GM12878 (cell line): ENCODE measurements around the gene FOXB1. TPM values are rescaled to one million over a fixed set of nuclear protein-coding genes. Genes with fewer than 3 reads are reported as not detected.

Experiments
- ATAC-seq: fragments of 200-7000 bp; cut with Tn5 transposase; 3 replicates; pipeline ENCODE4 v1.9.1; 2020; ENCODE audit warnings: mild to moderate bottlenecking, moderate library complexity
- BruUV-seq: library from RNA; stranded (reverse); fragments of 400-500 nt; replicated peaks from 2 replicates; lab custom pipeline; 2021; lab: Mats Ljungman, UMichigan
- CTCF ChIA-PET: fragments of 300-600 bp; sonication (Branson Sonifier 250); formaldehyde crosslinking; extraction: SDS; loops from one replicate; lab custom pipeline; 2021; ENCODE audit warnings: inconsistent platforms; lab: Yijun Ruan, JAX
- POLR2A ChIA-PET: fragments of 350-600 bp; formaldehyde crosslinking; extraction: SDS; loops from one replicate; lab custom pipeline; 2021; ENCODE audit warnings: inconsistent platforms; lab: Charles Lee
- RAD21 ChIA-PET: fragments of 300-600 bp; sonication (Branson Sonifier 250); formaldehyde crosslinking; loops from one replicate; lab custom pipeline; 2023; ENCODE audit warnings: antibody characterized with exemption; ENCODE audit not compliant: unreplicated experiment; lab: Charles Lee
- SMC1A ChIA-PET: fragments of 300-600 bp; sonication (Branson Sonifier 250); formaldehyde crosslinking; loops from one replicate; lab custom pipeline; 2023; ENCODE audit not compliant: unreplicated experiment, uncharacterized antibody; lab: Charles Lee
- DNase-seq: peaks from one replicate; pipeline ENCODE4 v3.0.0-alpha.2; 2011; ENCODE audit warnings: low read depth, low spot score
- FAIRE-seq: peaks from 3 replicates; lab custom pipeline; 2011; peaks lifted over from hg19 to GRCh38; lab: Jason Lieb, UNC
- H2AFZ ChIP-seq: 2 replicates; pipeline ENCODE4 v1.6.0; 2011; ENCODE audit warnings: low read depth, low read length, control low read depth; ENCODE audit not compliant: control insufficient read depth
- H3K27ac ChIP-seq: 2 replicates; pipeline ENCODE4 v1.5.1; 2011; ENCODE audit warnings: control low read depth; ENCODE audit not compliant: control insufficient read depth, insufficient read depth
- H3K27me3 ChIP-seq, 2 experiments: replicated peaks in 1 of 2; 2 replicates each; pipeline versions ENCODE4 v1.6.0 to v1.6.1; 2011; ENCODE audit warnings: low read length in 1 of 2; ENCODE audit not compliant: control insufficient read depth in 2 of 2, insufficient read depth in 2 of 2
- H3K36me3 ChIP-seq, 2 experiments: 2 replicates each; pipeline ENCODE4 v1.5.1; 2011; ENCODE audit warnings: low read length in 1 of 2; ENCODE audit not compliant: control insufficient read depth in 2 of 2, insufficient read depth in 2 of 2
- H3K4me1 ChIP-seq: 2 replicates; pipeline ENCODE4 v1.6.1; 2011; ENCODE audit warnings: mild to moderate bottlenecking, low read length, moderate library complexity, mixed read lengths; ENCODE audit not compliant: control insufficient read depth, insufficient read depth
- H3K4me2 ChIP-seq: 2 replicates; pipeline ENCODE4 v1.6.0; 2011; ENCODE audit warnings: control low read depth; ENCODE audit not compliant: control insufficient read depth, insufficient read depth
- H3K4me3 ChIP-seq: fragments of 200-600 bp; sonication (generic); 2 replicates; pipeline ENCODE4 v1.5.1; 2016
- H3K79me2 ChIP-seq: 2 replicates; pipeline ENCODE4 v1.6.0; 2011; ENCODE audit warnings: low read length; ENCODE audit not compliant: control insufficient read depth, insufficient read depth
- H3K9ac ChIP-seq: 2 replicates; pipeline ENCODE4 v1.8.0; 2011; ENCODE audit warnings: low read length, control low read depth, mixed read lengths; ENCODE audit not compliant: control insufficient read depth, insufficient read depth
- H3K9me3 ChIP-seq: replicated peaks from 3 replicates; pipeline ENCODE4 v1.5.1; 2011; ENCODE audit warnings: mild to moderate bottlenecking, low read length; ENCODE audit not compliant: control insufficient read depth, insufficient read depth
- H4K20me1 ChIP-seq: 2 replicates; pipeline ENCODE4 v1.6.0; 2011; ENCODE audit not compliant: control insufficient read depth, insufficient read depth
- BCL11A ChIP-seq: IDR thresholded peaks from 2 replicates; pipeline ENCODE4 v1.6.1; 2011; ENCODE audit warnings: low read depth, low read length
- CBX3 ChIP-seq: fragments of 200-600 bp; sonication (generic); IDR thresholded peaks from 2 replicates; pipeline ENCODE4 v1.6.1; 2016; ENCODE audit warnings: low read depth, borderline replicate concordance
- CHD2 ChIP-seq: IDR thresholded peaks from 2 replicates; pipeline ENCODE4 v1.6.1; 2011; ENCODE audit warnings: low read depth, low read length, improper control_type of control experiment, borderline replicate concordance
- IRF4 ChIP-seq: IDR thresholded peaks from 2 replicates; pipeline ENCODE4 v1.6.1; 2011; ENCODE audit warnings: low read depth, low read length
- JUNB ChIP-seq: IDR thresholded peaks from 2 replicates; pipeline ENCODE4 v1.6.1; 2016; ENCODE audit warnings: antibody characterized with exemption, mild to moderate bottlenecking
- POU2F2 ChIP-seq: IDR thresholded peaks from 3 replicates; pipeline ENCODE4 v1.6.1; 2011; ENCODE audit warnings: low read depth, mild to moderate bottlenecking, low read length, borderline replicate concordance
- YY1 ChIP-seq: IDR thresholded peaks from 2 replicates; pipeline ENCODE4 v1.6.1; 2011; ENCODE audit warnings: low read depth, mild to moderate bottlenecking, low read length
- WGBS: methylation state at CpG from one replicate; pipeline ENCODE4 v1.1.6; 2016; ENCODE audit warnings: low lambda C conversion rate; ENCODE audit not compliant: insufficient replicate concordance, insufficient coverage; ENCODE audit errors: missing lambda C conversion rate; 5-methylcytosine and 5-hydroxymethylcytosine counted together
- in situ Hi-C: fragments of 300-500 bp; cut with MboI; formaldehyde crosslinking; loops from 9 replicates; pipeline ENCODE4 v1.14.3; 2018; ENCODE audit warnings: mixed read lengths
- intact Hi-C: fragments of 100-400 bp; cut with micrococcal nuclease; formaldehyde crosslinking; loops from one replicate; pipeline ENCODE4 v1.14.2; 2022; ENCODE audit not compliant: unreplicated experiment
- polyA plus RNA-seq, 11 experiments: library from polyadenylated mRNA; depleted of rRNA in 4 of 11; unstranded in 6 of 11; stranded (reverse) in 5 of 11; fragments of >200 nt; fragmentation: Nextera tagmentation in 4 of 11; fragmentation: Illumina TruSeq in 1 of 11; extraction: Ambion mirVana in 4 of 11; extraction: Trizol in 1 of 11; gene quantifications; 1 replicate in 1 of 11; 2 replicates in 10 of 11; pipeline versions ENCODE4 v1.2.1 to v1.2.3, GENCODE V29; 2011 to 2016; ENCODE audit warnings: inconsistent platforms in 2 of 11, missing spikeins in 2 of 11, low read depth in 1 of 11
- total RNA-seq, 4 experiments: library from RNA; depleted of rRNA in 3 of 4; stranded (reverse); fragments of >200 nt in 3 of 4; fragmentation: Illumina TruSeq in 1 of 4; extraction: Trizol in 1 of 4; gene quantifications; 2 replicates each; pipeline versions ENCODE4 v1.2.1 to v1.2.3, GENCODE V29; 2013 to 2021
- TF ChIP-seq, protein P1 (sequence below): fragments of 450-650 bp; IDR thresholded peaks from 2 replicates; pipeline ENCODE4 v1.6.1; 2017; ENCODE audit warnings: mild to moderate bottlenecking
- TF ChIP-seq, protein P2 (sequence below): fragments of 450-650 bp; IDR thresholded peaks from 2 replicates; pipeline ENCODE4 v1.6.1; 2016; ENCODE audit warnings: mild to moderate bottlenecking

Gene FOXB1
- total and polyA plus RNA-seq, 10 of the 15 experiments (the other 5 are each of a cell fraction or from before 2014, with no cell fraction given): not detected

DNA sequence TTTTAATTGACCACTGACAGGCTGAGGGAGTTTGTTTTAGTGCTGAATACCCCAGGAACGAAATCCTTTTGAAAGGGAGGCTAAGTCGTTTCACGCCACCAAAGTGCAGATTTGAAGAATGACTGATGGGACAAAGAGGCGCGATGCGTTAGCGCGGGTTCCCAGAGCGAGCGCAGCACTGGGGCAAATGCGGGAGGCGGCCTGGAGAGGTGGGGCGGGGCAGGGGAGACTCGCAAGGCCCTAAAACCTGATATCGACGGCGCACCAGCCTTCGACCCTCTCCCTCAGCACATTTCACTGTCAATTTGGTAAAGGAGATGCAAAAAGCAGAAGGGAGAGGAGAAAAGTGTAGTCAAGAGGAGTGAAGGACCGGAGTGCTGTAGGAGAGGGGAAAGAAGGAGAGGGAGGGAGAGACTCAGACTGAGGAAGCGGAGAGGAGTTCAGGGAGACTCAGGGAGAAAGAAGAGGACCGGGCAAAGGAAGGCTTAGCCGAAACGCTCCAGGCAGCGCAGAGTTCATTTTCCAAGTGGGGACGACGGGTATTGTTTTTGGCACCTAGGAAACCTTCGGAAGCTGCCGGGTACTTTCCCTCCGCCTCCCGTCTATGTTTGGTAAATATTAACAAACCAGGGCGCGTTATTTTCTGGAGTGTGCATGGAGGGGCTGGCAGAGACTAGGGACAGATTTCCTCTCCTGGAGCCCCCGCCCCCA, 3.8 kb upstream of the FOXB1 start:
- ChIA-PET SMC1A (no interaction called here), RAD21 (no interaction called here)
- H3K79me2 ChIP-seq: no peaks in the 10 kb centered on the region
- in situ Hi-C loops: no loop called here
- intact Hi-C loops: no loop called here
- no peak overlapping the region for H2AFZ ChIP-seq
- WGBS: 38% methylated on average over 31 of the region's 33 CpGs
- BruUV-seq: no TSS peak
- no peak for FAIRE-seq
- H3K4me3 ChIP-seq: no peak overlapping the region
- no peaks in the 10 kb centered on the region for H4K20me1 ChIP-seq
- TF ChIP-seq IRF4: no peak
- no peak for TF ChIP-seq POU2F2
- TF ChIP-seq, protein P1, sequence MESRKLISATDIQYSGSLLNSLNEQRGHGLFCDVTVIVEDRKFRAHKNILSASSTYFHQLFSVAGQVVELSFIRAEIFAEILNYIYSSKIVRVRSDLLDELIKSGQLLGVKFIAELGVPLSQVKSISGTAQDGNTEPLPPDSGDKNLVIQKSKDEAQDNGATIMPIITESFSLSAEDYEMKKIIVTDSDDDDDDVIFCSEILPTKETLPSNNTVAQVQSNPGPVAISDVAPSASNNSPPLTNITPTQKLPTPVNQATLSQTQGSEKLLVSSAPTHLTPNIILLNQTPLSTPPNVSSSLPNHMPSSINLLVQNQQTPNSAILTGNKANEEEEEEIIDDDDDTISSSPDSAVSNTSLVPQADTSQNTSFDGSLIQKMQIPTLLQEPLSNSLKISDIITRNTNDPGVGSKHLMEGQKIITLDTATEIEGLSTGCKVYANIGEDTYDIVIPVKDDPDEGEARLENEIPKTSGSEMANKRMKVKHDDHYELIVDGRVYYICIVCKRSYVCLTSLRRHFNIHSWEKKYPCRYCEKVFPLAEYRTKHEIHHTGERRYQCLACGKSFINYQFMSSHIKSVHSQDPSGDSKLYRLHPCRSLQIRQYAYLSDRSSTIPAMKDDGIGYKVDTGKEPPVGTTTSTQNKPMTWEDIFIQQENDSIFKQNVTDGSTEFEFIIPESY: no peak
- TF ChIP-seq, protein P2, sequence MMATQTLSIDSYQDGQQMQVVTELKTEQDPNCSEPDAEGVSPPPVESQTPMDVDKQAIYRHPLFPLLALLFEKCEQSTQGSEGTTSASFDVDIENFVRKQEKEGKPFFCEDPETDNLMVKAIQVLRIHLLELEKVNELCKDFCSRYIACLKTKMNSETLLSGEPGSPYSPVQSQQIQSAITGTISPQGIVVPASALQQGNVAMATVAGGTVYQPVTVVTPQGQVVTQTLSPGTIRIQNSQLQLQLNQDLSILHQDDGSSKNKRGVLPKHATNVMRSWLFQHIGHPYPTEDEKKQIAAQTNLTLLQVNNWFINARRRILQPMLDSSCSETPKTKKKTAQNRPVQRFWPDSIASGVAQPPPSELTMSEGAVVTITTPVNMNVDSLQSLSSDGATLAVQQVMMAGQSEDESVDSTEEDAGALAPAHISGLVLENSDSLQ: no peak
- TF ChIP-seq YY1: no peak
- no peak for TF ChIP-seq JUNB
- TF ChIP-seq CHD2: no peak
- TF ChIP-seq BCL11A: no peak
- no peak for TF ChIP-seq CBX3
- TF ChIP-seq, all 136 proteins: peak for 0
- H3K4me1 ChIP-seq: no peaks in the 10 kb centered on the region
- H3K27me3 ChIP-seq: peaks cover 18 to 54% of the 10 kb centered on the region in 2 experiments
- DNase-seq (no peak), ATAC-seq (no peak)
- H3K36me3 ChIP-seq: no peaks in the 10 kb centered on the region
- H3K9me3 ChIP-seq: peaks cover 8% of the 10 kb centered on the region; the same call in 2 of the 3 replicates
- ChIA-PET POLR2A (no interaction called here), CTCF (no interaction called here)
- no peak overlapping the region for H3K9ac ChIP-seq
- H3K27ac ChIP-seq: no peak overlapping the region
- H3K4me2 ChIP-seq: no peak overlapping the region
